Body of pancreas (tissue), 4 donors: ENCODE measurements around the gene GUCA1A. TPM values are rescaled to one million over a fixed set of nuclear protein-coding genes. Genes with fewer than 3 reads are reported as not detected.

Experiments used
- ATAC-seq: fragments of 150-250 bp; one replicate; pipeline ENCODE4 v1.9.1; 2016
- DNase-seq, 4 donors: peaks; one replicate each; pipeline ENCODE4 v3.0.0-alpha.2; 2019
- H3K27ac ChIP-seq, 4 donors: fragments of 200-600 bp; sonication (generic); 1 replicate in 3 of 4; 2 replicates in 1 of 4; pipeline versions ENCODE4 v1.5.1 to v1.6.1; 2016 to 2019; ENCODE audit warnings: mild to moderate bottlenecking in 1 of 4, mixed read lengths in 1 of 4, moderate library complexity in 1 of 4
- H3K27me3 ChIP-seq, 2 donors: fragments of 200-600 bp; sonication (generic); one replicate each; pipeline ENCODE4 v1.6.0; 2016; ENCODE audit warnings: mild to moderate bottlenecking in 1 of 2
- H3K36me3 ChIP-seq, 2 donors: fragments of 200-600 bp; sonication (generic); replicated peaks in 1 of 2; 2 replicates each; pipeline ENCODE4 v1.5.1; 2016; ENCODE audit warnings: low read depth in 2 of 2; ENCODE audit not compliant: insufficient read depth in 1 of 2
- H3K4me1 ChIP-seq: fragments of 200-600 bp; sonication (generic); one replicate; pipeline ENCODE4 v1.6.0; 2016
- H3K4me3 ChIP-seq, 2 donors: fragments of 200-600 bp; sonication (generic); 1 replicate in 1 of 2; 2 replicates in 1 of 2; pipeline ENCODE4 v1.5.1; 2016 to 2019
- H3K9me3 ChIP-seq, 3 donors: fragments of 200-600 bp; sonication (generic); 1 replicate in 2 of 3; 2 replicates in 1 of 3; pipeline ENCODE4 v1.5.1; 2016
- POLR2A ChIP-seq, 3 donors: fragments of 450-650 bp; IDR thresholded peaks; one replicate each; pipeline ENCODE4 v1.6.1; 2016; ENCODE audit warnings: antibody characterized with exemption in 3 of 3, mild to moderate bottlenecking in 2 of 3
- WGBS, 2 donors: methylation state at CpG; one replicate each; pipeline ENCODE4 v1.1.5; 2017; 5-methylcytosine and 5-hydroxymethylcytosine counted together
- intact Hi-C: fragments of 100-400 bp; cut with DNase I; formaldehyde crosslinking; loops from one replicate; pipeline ENCODE4 v1.15.1; 2023
- total RNA-seq, 2 donors: library from RNA; depleted of rRNA; stranded (reverse); fragments of >200 nt; gene quantifications; one replicate each; pipeline ENCODE4 v1.1.0, GENCODE V29; 2016
- TF ChIP-seq, protein P1 (sequence below), 7 experiments: fragments of 450-650 bp in 4 of 7; fragments of 200-600 bp in 3 of 7; sonication (generic) in 3 of 7; IDR thresholded peaks; one replicate each; pipeline ENCODE4 v1.5.1; 2016 to 2019; ENCODE audit warnings: antibody characterized with exemption in 7 of 7

The GUCA1A gene
- total RNA-seq, 2 donors from 2014 or later: not detected

- TF ChIP-seq, protein P1, sequence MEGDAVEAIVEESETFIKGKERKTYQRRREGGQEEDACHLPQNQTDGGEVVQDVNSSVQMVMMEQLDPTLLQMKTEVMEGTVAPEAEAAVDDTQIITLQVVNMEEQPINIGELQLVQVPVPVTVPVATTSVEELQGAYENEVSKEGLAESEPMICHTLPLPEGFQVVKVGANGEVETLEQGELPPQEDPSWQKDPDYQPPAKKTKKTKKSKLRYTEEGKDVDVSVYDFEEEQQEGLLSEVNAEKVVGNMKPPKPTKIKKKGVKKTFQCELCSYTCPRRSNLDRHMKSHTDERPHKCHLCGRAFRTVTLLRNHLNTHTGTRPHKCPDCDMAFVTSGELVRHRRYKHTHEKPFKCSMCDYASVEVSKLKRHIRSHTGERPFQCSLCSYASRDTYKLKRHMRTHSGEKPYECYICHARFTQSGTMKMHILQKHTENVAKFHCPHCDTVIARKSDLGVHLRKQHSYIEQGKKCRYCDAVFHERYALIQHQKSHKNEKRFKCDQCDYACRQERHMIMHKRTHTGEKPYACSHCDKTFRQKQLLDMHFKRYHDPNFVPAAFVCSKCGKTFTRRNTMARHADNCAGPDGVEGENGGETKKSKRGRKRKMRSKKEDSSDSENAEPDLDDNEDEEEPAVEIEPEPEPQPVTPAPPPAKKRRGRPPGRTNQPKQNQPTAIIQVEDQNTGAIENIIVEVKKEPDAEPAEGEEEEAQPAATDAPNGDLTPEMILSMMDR (IDR thresholded peaks at IDR 0.05): no peak
- no peak for TF ChIP-seq POLR2A (IDR thresholded peaks at IDR 0.05)
- WGBS, 2 donors: 31 to 81% methylated on average over 6 to 26 of the region's 27 CpGs
- no peak overlapping the region for H3K27ac ChIP-seq
- no peaks in the 10 kb centered on the region for H3K27me3 ChIP-seq
- H3K36me3 ChIP-seq: no peaks in the 10 kb centered on the region
- H3K9me3 ChIP-seq: no peaks in the 10 kb centered on the region
- ATAC-seq (no peak), DNase-seq (no peak)
- no peak overlapping the region for H3K4me3 ChIP-seq
- no peaks in the 10 kb centered on the region for H3K4me1 ChIP-seq
- intact Hi-C loops: no loop called here
Observed at GRCh38 chr6:42177514-42178364, 4.6 kb downstream of the GUCA1A start.

- no peaks in the 10 kb centered on the region for H3K9me3 ChIP-seq
- ATAC-seq (no peak), DNase-seq (no peak)
- WGBS, 2 donors: 79 to 90% methylated on average over 17 to 20 of the region's 20 CpGs
- H3K27ac ChIP-seq: no peak overlapping the region
- H3K4me1 ChIP-seq: no peaks in the 10 kb centered on the region
- H3K4me3 ChIP-seq: no peak overlapping the region
- intact Hi-C loops: no loop called here
- TF ChIP-seq, protein P1 (IDR thresholded peaks at IDR 0.05): no peak
- no peak for TF ChIP-seq POLR2A (IDR thresholded peaks at IDR 0.05)
- H3K36me3 ChIP-seq: no peaks in the 10 kb centered on the region
- no peaks in the 10 kb centered on the region for H3K27me3 ChIP-seq
Observed at GRCh38 chr6:42179261-42179944, 6.2 kb downstream of the GUCA1A start.

GRCh38 chr6:42179945-42180313, 6.8 kb downstream of the GUCA1A start:
- 74 to 77% methylated on average over 3 of the region's 3 CpGs for WGBS, 2 donors
- Histone ChIP-seq H3K4me3 (no peak overlapping the region), H3K4me1 (no peaks in the 10 kb centered on the region), H3K9me3 (no peaks in the 10 kb centered on the region), H3K27ac (no peak overlapping the region), H3K27me3 (no peaks in the 10 kb centered on the region), H3K36me3 (no peaks in the 10 kb centered on the region)
- TF ChIP-seq, protein P1 (IDR thresholded peaks at IDR 0.05): no peak
- TF ChIP-seq POLR2A (IDR thresholded peaks at IDR 0.05): no peak
- intact Hi-C loops: no loop called here
- DNase-seq (no peak), ATAC-seq (no peak)

- Histone ChIP-seq H3K4me1 (no peaks in the 10 kb centered on the region), H3K27me3 (no peaks in the 10 kb centered on the region), H3K9me3 (no peaks in the 10 kb centered on the region), H3K27ac (no peak overlapping the region), H3K36me3 (no peaks in the 10 kb centered on the region), H3K4me3 (no peak overlapping the region)
- WGBS, 2 donors: 26% methylated on average over 5 of the region's 5 CpGs
- intact Hi-C loops: no loop called here
- TF ChIP-seq, protein P1 (IDR thresholded peaks at IDR 0.05): no peak
- no peak for TF ChIP-seq POLR2A (IDR thresholded peaks at IDR 0.05)
- ATAC-seq (no peak), DNase-seq (peak in 2 of 4 donors; percentile 7 to 21)
Observed at GRCh38 chr6:42182101-42182500, 8.9 kb downstream of the GUCA1A start.
